GM12878 (cell line): ENCODE measurements around the gene MAST1.

Source experiments
- CTCF ChIP-seq, 3 experiments: IDR thresholded peaks in 2 of 3; conservative IDR thresholded peaks in 1 of 3; 2 replicates each; pipeline ENCODE4 v1.5.1; 2011; ENCODE audit warnings: low read depth in 3 of 3, low read length in 3 of 3, mild to moderate bottlenecking in 3 of 3, control low read depth in 2 of 3, moderate library complexity in 2 of 3, inconsistent platforms in 1 of 3, mixed read lengths in 1 of 3; ENCODE audit not compliant: control insufficient read depth in 2 of 3, insufficient read depth in 1 of 3; ENCODE audit errors: extremely low read depth in 1 of 3
- IRF3 ChIP-seq: fragments of 450-650 bp; IDR thresholded peaks from 2 replicates; pipeline ENCODE4 v1.6.1; 2014; ENCODE audit warnings: mild to moderate bottlenecking
- NR2C2 ChIP-seq: IDR thresholded peaks from 2 replicates; pipeline ENCODE4 v1.6.1; 2011; ENCODE audit warnings: borderline replicate concordance, low read depth; ENCODE audit not compliant: control insufficient read depth, insufficient read length
- USF2 ChIP-seq: IDR thresholded peaks from 2 replicates; pipeline ENCODE4 v1.6.1; 2011; ENCODE audit warnings: low read depth, low read length, improper control_type of control experiment, borderline replicate concordance
- YY1 ChIP-seq: IDR thresholded peaks from 2 replicates; pipeline ENCODE4 v1.6.1; 2011; ENCODE audit warnings: low read depth, mild to moderate bottlenecking, low read length

GRCh38 chr19:12800466-12800770, 37.9 kb upstream of the MAST1 start:
- TF ChIP-seq USF2, result no peak
- TF ChIP-seq IRF3, result no peak
- TF ChIP-seq CTCF (IDR thresholded peaks at IDR 0.05 in 2 of 3, conservative IDR thresholded peaks at IDR 0.05 in 1 of 3; ENCODE audit: control insufficient read depth in 2 of 3, extremely low read depth in 1 of 3, insufficient read depth in 1 of 3, low read depth in 3 of 3, low read length in 3 of 3), result no peak
- no peak for TF ChIP-seq YY1
- TF ChIP-seq NR2C2, result no peak
